Hepatocyte (in vitro differentiated cells): ENCODE measurements around the gene NUDCD2.

Experiments used
- CTCF ChIP-seq: fragments of 200-600 bp; sonication (generic); IDR thresholded peaks from 2 replicates; pipeline ENCODE4 v1.5.1; 2016; ENCODE audit warnings: antibody characterized with exemption, mild to moderate bottlenecking; ENCODE audit not compliant: poor library complexity
- EZH2 ChIP-seq: fragments of 200-600 bp; sonication (generic); IDR thresholded peaks from 2 replicates; pipeline ENCODE4 v1.6.1; 2016; ENCODE audit warnings: antibody characterized with exemption, mild to moderate bottlenecking, borderline replicate concordance
- EZH2phosphoT487 ChIP-seq: fragments of 200-600 bp; sonication (generic); IDR thresholded peaks from one replicate; pipeline ENCODE4 v1.6.1; 2018; ENCODE audit warnings: antibody characterized with exemption, mild to moderate bottlenecking, low read depth, moderate library complexity; ENCODE audit not compliant: unreplicated experiment, severe bottlenecking

GRCh38 chr5:163433271-163433670, 26.6 kb downstream of the NUDCD2 start:
- no peak for TF ChIP-seq CTCF
- no peak for TF ChIP-seq EZH2
- TF ChIP-seq EZH2phosphoT487: no peak
